Esophagus squamous epithelium (tissue), 4 donors: ENCODE data around the gene PRKN.

Experiments used
- CTCF ChIP-seq, 6 experiments: fragments of 450-650 bp in 4 of 6; fragments of 200-600 bp in 2 of 6; sonication (generic) in 2 of 6; IDR thresholded peaks; one replicate each; pipeline ENCODE4 v1.5.1; 2016 to 2019; ENCODE audit warnings: antibody characterized with exemption in 6 of 6, mild to moderate bottlenecking in 4 of 6, moderate library complexity in 4 of 6
- POLR2A ChIP-seq, 4 donors: fragments of 450-650 bp; IDR thresholded peaks; one replicate each; pipeline ENCODE4 v1.6.1; 2017; ENCODE audit warnings: antibody characterized with exemption in 4 of 4, mild to moderate bottlenecking in 4 of 4, moderate library complexity in 3 of 4

DNA sequence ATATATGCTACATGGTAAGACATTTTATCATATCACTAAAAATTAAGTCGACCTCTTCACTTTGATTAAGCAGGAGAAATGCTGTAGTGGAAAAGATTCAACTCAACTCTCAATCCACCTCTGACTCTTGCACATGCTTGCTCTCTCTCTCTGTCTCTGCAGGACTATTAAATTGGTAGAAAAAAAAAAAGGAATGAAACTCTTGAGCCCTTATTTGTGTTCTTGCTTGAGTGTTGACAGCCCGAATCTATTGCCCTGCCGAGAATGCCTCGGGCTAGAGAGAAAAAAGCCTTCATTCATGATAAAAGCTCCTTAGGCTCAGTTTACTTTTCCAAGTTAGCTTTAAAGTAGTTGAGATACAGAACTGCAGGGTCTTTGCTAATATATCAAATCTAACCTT, 722.2 kb downstream of the PRKN start:
- TF ChIP-seq CTCF (IDR thresholded peaks at IDR 0.05): no peak
- TF ChIP-seq POLR2A (IDR thresholded peaks at IDR 0.05): no peak
